GM21447 (cell line): ENCODE measurements around the gene KRT13.

ENCODE experiments used
- ATAC-seq: cut with Tn5 transposase; IDR thresholded peaks from one replicate; pipeline ENCODE4 v1.9.1; 2021; ENCODE audit not compliant: unreplicated experiment

KRT13 gene

GRCh38 chr17:41520821-41521521 is 15.6 kb upstream of the KRT13 start:
- no peak for ATAC-seq

- ATAC-seq = no peak
Measured at GRCh38 chr17:41519501-41520224, 14.3 kb upstream of the KRT13 start.

- no peak for ATAC-seq
Measured at GRCh38 chr17:41518789-41519449, 13.5 kb upstream of the KRT13 start, which contains the start of gene KRT15. KRT15 (minus strand) TSS chr17:41518890; CDS start chr17:41518827, 63 bp downstream.

- ATAC-seq = no peak
Measured at GRCh38 chr17:41518031-41518430, 12.6 kb upstream of the KRT13 start.

GRCh38 chr17:41516830-41517283 is 11.4 kb upstream of the KRT13 start:
- no peak for ATAC-seq

GRCh38 chr17:41516147-41516829 is 10.9 kb upstream of the KRT13 start:
- no peak for ATAC-seq

GRCh38 chr17:41513168-41513547 is 7.7 kb upstream of the KRT13 start:
- no peak for ATAC-seq

GRCh38 chr17:41512546-41513167 is 7.2 kb upstream of the KRT13 start:
- ATAC-seq = no peak

GRCh38 chr17:41511716-41512115 is 6.3 kb upstream of the KRT13 start:
- ATAC-seq = no peak

- ATAC-seq = no peak
Measured at GRCh38 chr17:41511116-41511515, 5.7 kb upstream of the KRT13 start.

- no peak for ATAC-seq
Measured at GRCh38 chr17:41510251-41511065, 5.0 kb upstream of the KRT13 start.

- no peak for ATAC-seq
Measured at GRCh38 chr17:41507315-41507880, 2.0 kb upstream of the KRT13 start.

- no peak for ATAC-seq
Measured at GRCh38 chr17:41505809-41506767, 676 bp upstream of the KRT13 start.

- ATAC-seq = no peak
Measured at GRCh38 chr17:41504246-41504977, 1.0 kb downstream of the KRT13 start.

- no peak for ATAC-seq
Measured at GRCh38 chr17:41503202-41503601, 2.2 kb downstream of the KRT13 start.

GRCh38 chr17:41500131-41500911 is 5.1 kb downstream of the KRT13 start:
- no peak for ATAC-seq

- ATAC-seq = no peak
Measured at GRCh38 chr17:41499714-41500113, 5.7 kb downstream of the KRT13 start.
